Aorta (tissue), 5 donors: Measurements from ENCODE around the gene MORN1. TPM values are rescaled to one million over a fixed set of nuclear protein-coding genes. Genes with fewer than 3 reads are reported as not detected.
"Not testable (repeated sequence)": the region's sequence is repeated elsewhere in the genome, so short reads cannot be mapped to it uniquely, and the experiment has no call there.

Source experiments
- ATAC-seq: fragments of 200-7000 bp; cut with Tn5 transposase; one replicate; pipeline ENCODE4 v1.9.1; 2022; ENCODE audit warnings: moderate library complexity; ENCODE audit not compliant: low FRiP score
- DNase-seq, 2 donors: peaks; one replicate each; pipeline ENCODE4 v3.0.0-alpha.2; 2020
- H3K27ac ChIP-seq, 2 donors: one replicate each; pipeline ENCODE4 v1.5.1; 2013; ENCODE audit warnings: low read length in 2 of 2, mild to moderate bottlenecking in 2 of 2, moderate library complexity in 2 of 2, control low read depth in 1 of 2, inconsistent platforms in 1 of 2, low read depth in 1 of 2
- H3K27me3 ChIP-seq, 2 donors: one replicate each; pipeline ENCODE4 v1.6.1; 2013; ENCODE audit warnings: control low read depth in 1 of 2, low read length in 1 of 2, mild to moderate bottlenecking in 1 of 2, moderate library complexity in 1 of 2; ENCODE audit not compliant: insufficient read depth in 2 of 2, control insufficient read depth in 1 of 2
- H3K36me3 ChIP-seq, 2 donors: one replicate each; pipeline ENCODE4 v1.6.1; 2013; ENCODE audit warnings: control low read depth in 1 of 2, low read length in 1 of 2, mild to moderate bottlenecking in 1 of 2; ENCODE audit not compliant: insufficient read depth in 2 of 2, control insufficient read depth in 1 of 2
- H3K4me1 ChIP-seq, 2 donors: one replicate each; pipeline ENCODE4 v1.6.1; 2013; ENCODE audit warnings: low read length in 2 of 2, control low read depth in 1 of 2, mild to moderate bottlenecking in 1 of 2, moderate library complexity in 1 of 2; ENCODE audit not compliant: insufficient read depth in 2 of 2, control insufficient read depth in 1 of 2
- H3K4me3 ChIP-seq, 2 donors: one replicate each; pipeline ENCODE4 v1.5.1; 2013; ENCODE audit warnings: low read length in 2 of 2, control low read depth in 1 of 2, mild to moderate bottlenecking in 1 of 2
- H3K9me3 ChIP-seq: one replicate; pipeline ENCODE4 v1.6.1; 2013; ENCODE audit warnings: mild to moderate bottlenecking, low read length; ENCODE audit not compliant: control insufficient read depth
- WGBS, 2 donors: extraction: QIAGEN DNeasy Blood & Tissue Kit; methylation state at CpG; one replicate each; pipeline ENCODE4 v1.1.7; 2013; 5-methylcytosine and 5-hydroxymethylcytosine counted together
- intact Hi-C, 2 donors: fragments of 100-400 bp; cut with DNase I; formaldehyde crosslinking; loops; one replicate each; pipeline versions ENCODE4 v1.14.2 to v1.15.0; 2022
- long read RNA-seq, 2 donors: library from polyadenylated mRNA; unstranded; transcript quantifications; one replicate each; pipeline ENCODE4 v2.0.0, GENCODE V29; 2020 to 2021
- polyA plus RNA-seq, 2 donors: library from polyadenylated mRNA; stranded (reverse); fragments of 200-250 nt; gene quantifications; one replicate each; pipeline ENCODE4 v1.2.3, GENCODE V29; 2013
- total RNA-seq, 2 donors: library from RNA; stranded (reverse); fragmentation: NEBNext Ultra II Directional; extraction: Animal tissue kit (Norgen Biotek cat#: 25700); gene quantifications; one replicate each; pipeline ENCODE4 v1.2.1, GENCODE V29; 2021
- donor health status: healthy with polysubstance abuse.
- donor health status: Bipolar disorder and iron deficiency.
- donor health status: DM: no; HTN: no; CAD: no.
- donor health status: DM: no; HTN: no; CAD: no.
- donor health status: DM: yes; HTN: yes; CAD: no.

MORN1 gene
- total RNA-seq (10 to 100 TPM in 1 of 2 donors, 1 to 10 TPM in 1; 4.7 to 12.0 TPM), polyA plus RNA-seq (1 to 10 TPM in 1 of 2 donors, under 1 TPM in 1; 0.50 to 9.0 TPM)
- long read RNA-seq, donor 1, partial matches to known transcripts = 2 of 7 reads
- long read RNA-seq, donor 1, other reads (novel, unspliced or antisense) = 5 of 7 reads
- long read RNA-seq, donor 2, partial matches to known transcripts = 1 of 8 reads
- long read RNA-seq, donor 2, other reads (novel, unspliced or antisense) = 7 of 8 reads

DNA sequence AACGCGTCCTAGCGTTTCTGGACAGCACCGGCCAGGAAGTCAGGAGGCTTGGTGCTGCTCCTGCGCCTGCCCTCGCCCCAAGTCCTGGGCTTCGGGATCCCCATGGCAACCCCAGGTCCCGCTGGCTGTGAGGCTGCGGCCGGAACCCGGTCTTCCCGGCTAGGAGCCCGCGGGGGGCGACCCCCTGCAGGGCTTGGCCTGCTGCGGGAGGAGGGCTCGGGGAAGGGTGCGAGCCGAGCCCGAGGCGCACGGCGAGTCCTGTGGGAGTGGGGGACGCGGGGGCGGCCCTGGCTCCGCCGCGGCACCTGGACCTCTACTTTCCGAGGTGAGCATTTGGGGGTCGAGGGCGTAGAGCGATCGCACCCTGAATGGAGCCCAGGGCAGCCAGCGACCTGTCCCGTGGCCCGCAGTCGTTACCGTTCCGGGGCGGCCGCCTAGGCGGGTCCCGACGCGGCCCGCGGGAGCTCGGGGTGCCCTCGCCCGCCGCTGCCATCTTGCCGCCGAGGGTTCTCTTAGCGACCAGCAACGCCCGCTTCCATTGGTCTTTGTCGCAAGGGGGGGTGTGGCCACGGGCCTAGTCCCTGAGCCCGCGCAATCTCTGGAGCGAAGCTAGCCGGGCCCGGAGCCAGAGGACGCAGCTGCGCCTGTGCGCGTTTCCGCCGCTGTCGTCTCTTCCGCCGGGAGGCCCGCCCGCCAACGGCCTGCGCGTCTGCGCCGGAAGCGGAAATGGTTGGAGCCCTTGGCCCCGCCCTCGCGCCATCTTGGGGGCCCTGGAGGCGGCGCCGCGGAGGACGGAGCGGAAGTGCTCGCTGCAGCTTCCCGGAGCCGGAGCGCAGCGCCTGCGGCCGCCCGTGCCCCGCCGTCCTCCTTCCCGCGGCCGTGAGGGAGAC lies at the start of gene MORN1, which contains the start of gene RER1:
Gene MORN1 (minus strand): TSS at position 514 of the 890 bp plus-strand sequence. CDS start 21 bp downstream, at position 493.
Gene RER1 (plus strand): TSS at position 801 of the 890 bp plus-strand sequence. CDS start 3,950 bp downstream, outside the sequence.
- Histone ChIP-seq H3K27ac (peak within 1 kb of the TSS; percentile 6 to 59), H3K4me1 (no peaks in the 10 kb centered on the region), H3K27me3 (no peaks in the 10 kb centered on the region), H3K9me3 (no peaks in the 10 kb centered on the region), H3K36me3 (peaks cover 0 to 2% of the 10 kb centered on the region in 2 donors), H3K4me3 (peak within 1 kb of the TSS; percentile 92 to 95)
- peak; percentile 100 for DNase-seq
- WGBS, 2 donors = 0 to 1% methylated on average over 92 to 103 of the region's 103 CpGs
- peak; percentile 97 for ATAC-seq
- intact Hi-C loops = no loop called here

DNA sequence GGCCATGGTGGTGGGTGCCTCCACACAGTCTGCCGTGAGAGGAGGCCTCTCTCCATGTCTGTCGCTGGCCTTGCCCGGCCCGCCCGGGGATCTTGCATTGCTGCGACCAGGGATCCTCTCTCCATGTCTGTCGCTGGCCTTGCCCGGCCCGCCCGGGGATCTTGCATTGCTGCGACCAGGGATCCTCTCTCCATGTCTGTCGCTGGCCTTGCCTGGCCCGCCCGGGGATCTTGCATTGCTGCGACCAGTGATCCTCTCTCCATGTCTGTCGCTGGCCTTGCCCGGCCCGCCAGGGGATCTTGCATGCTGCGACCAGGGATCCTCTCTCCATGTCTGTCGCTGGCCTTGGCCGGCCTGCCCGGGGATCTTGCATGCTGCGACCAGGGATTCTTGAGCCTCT lies 49.0 kb upstream of the MORN1 start:
- H3K27me3 ChIP-seq, intact Hi-C loops, H3K27ac ChIP-seq, H3K4me3 ChIP-seq, H3K36me3 ChIP-seq, H3K4me1 ChIP-seq, ATAC-seq, H3K9me3 ChIP-seq: not testable (repeated sequence)
- 71 to 93% methylated on average over 10 to 23 of the region's 23 CpGs for WGBS, 2 donors
- peak in 1 of 2 donors; percentile 83 for DNase-seq

DNA sequence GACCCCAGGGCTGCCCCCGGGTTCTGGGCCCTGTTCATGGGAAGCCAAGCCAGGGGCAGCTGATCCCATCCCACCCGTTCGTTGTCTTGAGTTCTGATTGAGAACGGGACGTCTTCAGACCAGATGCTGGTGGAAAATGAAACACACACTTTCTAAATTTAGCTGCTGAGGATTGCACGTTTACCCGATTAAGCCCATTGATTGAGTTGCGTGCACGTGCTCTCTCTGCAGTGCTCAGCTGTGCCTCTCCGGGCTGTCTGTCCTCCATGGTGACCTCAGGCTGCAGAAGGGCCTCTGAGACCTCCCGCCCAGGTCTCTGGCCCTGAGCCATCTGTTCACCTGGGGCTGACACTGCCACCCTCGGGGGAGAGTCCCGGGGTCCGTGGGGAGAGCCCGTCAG lies 48.0 kb upstream of the MORN1 start:
- Histone ChIP-seq H3K4me3 (no peak overlapping the region), H3K27ac (no peak overlapping the region), H3K9me3 (no peaks in the 10 kb centered on the region), H3K4me1 (no peaks in the 10 kb centered on the region), H3K27me3 (no peaks in the 10 kb centered on the region), H3K36me3 (no peaks in the 10 kb centered on the region)
- no peak for DNase-seq
- WGBS, 2 donors = 60 to 65% methylated on average over 15 of the region's 15 CpGs
- intact Hi-C loops = no loop called here
- ATAC-seq = no peak

DNA sequence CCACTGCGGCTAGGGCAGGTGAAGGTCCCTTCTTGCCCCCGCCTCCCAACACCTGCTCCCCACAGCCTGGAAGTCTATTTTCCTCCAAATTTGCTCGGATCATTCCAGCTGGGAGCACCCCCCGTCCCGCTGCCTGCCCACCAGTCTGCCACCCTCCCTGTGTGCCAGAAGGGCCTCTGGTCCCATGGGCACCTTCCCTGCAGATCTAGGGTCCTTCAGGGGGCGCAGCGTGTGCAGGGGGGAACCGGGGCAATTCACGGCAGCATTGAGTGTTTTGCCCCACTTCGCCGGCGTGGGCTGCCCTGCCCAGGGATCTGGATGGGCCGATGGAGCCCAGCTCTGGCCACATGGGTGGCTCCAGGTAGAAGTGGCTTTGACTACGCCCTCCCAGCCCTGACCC lies 47.3 kb upstream of the MORN1 start:
- Histone ChIP-seq H3K36me3 (no peaks in the 10 kb centered on the region), H3K4me3 (no peak overlapping the region), H3K9me3 (no peaks in the 10 kb centered on the region), H3K27me3 (no peaks in the 10 kb centered on the region), H3K27ac (no peak overlapping the region), H3K4me1 (no peaks in the 10 kb centered on the region)
- DNase-seq (no peak), ATAC-seq (no peak)
- intact Hi-C loops = no loop called here
- WGBS, 2 donors = 87 to 90% methylated on average over 14 of the region's 14 CpGs

DNA sequence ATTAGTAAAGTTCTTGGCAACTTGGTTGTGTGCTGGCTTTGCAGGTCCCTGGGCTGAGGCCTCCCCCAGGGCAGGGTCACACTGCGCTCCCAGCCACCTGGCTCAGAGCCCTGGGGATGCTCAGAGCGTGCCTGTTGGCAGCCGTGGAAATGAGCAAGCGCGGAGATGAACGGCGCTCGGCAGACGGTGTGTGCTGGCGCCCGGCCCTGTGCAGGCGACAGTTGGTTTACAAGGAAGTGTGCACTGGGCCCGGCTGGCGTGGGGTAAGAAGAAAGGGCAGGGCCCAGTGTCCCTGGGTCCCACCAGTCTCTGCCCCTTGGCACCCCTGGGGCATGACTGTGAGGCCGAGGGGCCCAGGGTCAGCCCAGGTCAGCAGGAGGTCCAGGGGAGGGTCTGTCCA lies 46.7 kb upstream of the MORN1 start:
- intact Hi-C loops = no loop called here
- Histone ChIP-seq H3K4me3 (no peak overlapping the region), H3K36me3 (no peaks in the 10 kb centered on the region), H3K9me3 (no peaks in the 10 kb centered on the region), H3K27ac (no peak overlapping the region), H3K27me3 (no peaks in the 10 kb centered on the region), H3K4me1 (no peaks in the 10 kb centered on the region)
- WGBS, 2 donors = 65 to 67% methylated on average over 15 of the region's 15 CpGs
- DNase-seq (no peak), ATAC-seq (no peak)

DNA sequence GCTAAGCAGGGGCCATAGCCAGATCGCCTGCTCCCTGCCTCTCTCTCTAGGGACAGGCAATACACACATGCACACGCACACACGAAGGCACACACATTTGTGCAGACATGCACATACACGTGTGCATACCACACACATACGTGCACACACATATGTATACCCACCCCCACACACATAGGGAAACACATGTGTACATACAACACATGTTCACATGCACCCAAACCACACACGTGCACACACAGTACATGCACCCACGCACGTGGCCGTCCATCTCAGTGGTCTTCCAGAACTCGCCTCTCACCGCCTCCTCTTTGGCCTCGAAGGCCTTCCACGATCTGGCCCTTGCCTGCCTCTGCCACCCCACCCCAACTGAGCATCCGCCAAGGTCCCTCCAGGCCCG lies 46.3 kb upstream of the MORN1 start:
- Histone ChIP-seq H3K9me3 (no peaks in the 10 kb centered on the region), H3K4me3 (no peak overlapping the region), H3K36me3 (no peaks in the 10 kb centered on the region), H3K27ac (no peak overlapping the region), H3K27me3 (no peaks in the 10 kb centered on the region), H3K4me1 (no peaks in the 10 kb centered on the region)
- ATAC-seq (no peak), DNase-seq (no peak)
- 84% methylated on average over 15 of the region's 15 CpGs for WGBS, 2 donors
- intact Hi-C loops = no loop called here

DNA sequence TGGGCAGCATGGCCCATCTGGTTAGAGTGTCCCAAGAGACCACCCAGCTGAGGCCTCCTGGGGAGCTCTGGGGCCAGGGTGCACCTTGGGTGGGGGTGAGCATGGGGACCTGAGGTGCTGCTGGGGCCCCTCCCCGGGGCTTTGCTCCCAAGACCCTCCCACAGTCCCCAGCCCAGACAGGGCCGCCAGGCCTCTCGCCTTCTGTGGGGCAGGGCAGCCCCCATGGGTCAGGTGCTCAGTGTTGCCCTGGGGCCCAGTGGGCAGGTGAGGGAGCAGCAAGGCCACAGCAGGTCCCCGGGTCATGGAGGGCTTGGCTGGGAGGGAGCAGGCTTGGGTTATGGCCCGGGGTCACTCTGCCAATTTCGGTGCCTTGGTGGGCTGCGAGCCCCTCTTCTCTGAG lies 45.5 kb upstream of the MORN1 start:
- ATAC-seq = no peak
- intact Hi-C loops = no loop called here
- Histone ChIP-seq H3K4me3 (no peak overlapping the region), H3K27ac (no peak overlapping the region), H3K27me3 (no peaks in the 10 kb centered on the region), H3K9me3 (no peaks in the 10 kb centered on the region), H3K4me1 (no peaks in the 10 kb centered on the region), H3K36me3 (no peaks in the 10 kb centered on the region)
- WGBS, 2 donors = 86% methylated on average over 7 of the region's 7 CpGs
- no peak for DNase-seq

DNA sequence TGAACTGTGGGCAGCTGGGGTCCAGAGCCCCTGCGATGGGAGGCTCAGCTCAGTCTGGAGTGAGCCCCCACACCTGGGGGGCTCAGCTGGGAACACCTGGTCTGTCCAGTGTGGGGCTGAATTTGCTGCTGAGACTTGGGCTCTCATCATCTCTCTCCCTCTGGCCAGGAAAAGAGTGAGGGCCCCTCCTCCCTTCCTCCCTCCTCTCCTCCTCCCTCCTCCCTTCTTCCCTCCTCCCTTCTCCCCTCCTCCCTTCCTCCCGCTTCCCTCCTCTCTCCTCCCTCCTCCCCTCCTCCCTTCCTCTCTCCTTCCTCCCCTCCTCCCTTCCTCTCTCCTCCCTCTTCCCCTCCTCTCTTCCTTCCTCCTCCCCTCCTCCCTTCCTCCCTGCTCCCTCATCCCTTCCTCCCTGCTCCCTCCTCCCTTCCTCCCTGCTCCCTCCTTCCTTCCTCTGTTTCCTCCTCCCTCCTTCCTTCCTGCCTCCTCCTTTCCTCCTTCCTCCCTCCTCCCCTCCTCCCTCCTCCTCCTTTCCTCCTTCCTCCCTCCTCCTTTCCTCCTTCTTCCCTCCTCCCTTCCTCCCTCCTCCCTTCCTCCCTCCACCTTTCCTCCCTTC lies 44.5 kb upstream of the MORN1 start:
- Histone ChIP-seq H3K9me3 (no peaks in the 10 kb centered on the region), H3K27me3 (no peaks in the 10 kb centered on the region), H3K4me3 (no peak overlapping the region), H3K27ac (no peak overlapping the region), H3K4me1 (no peaks in the 10 kb centered on the region), H3K36me3 (no peaks in the 10 kb centered on the region)
- WGBS, 2 donors = 52 to 67% methylated on average over 1 to 2 of the region's 2 CpGs
- intact Hi-C loops = no loop called here
- no peak for ATAC-seq
- no peak for DNase-seq
